ENCODE data around the gene SLC7A6OS.

DNA sequence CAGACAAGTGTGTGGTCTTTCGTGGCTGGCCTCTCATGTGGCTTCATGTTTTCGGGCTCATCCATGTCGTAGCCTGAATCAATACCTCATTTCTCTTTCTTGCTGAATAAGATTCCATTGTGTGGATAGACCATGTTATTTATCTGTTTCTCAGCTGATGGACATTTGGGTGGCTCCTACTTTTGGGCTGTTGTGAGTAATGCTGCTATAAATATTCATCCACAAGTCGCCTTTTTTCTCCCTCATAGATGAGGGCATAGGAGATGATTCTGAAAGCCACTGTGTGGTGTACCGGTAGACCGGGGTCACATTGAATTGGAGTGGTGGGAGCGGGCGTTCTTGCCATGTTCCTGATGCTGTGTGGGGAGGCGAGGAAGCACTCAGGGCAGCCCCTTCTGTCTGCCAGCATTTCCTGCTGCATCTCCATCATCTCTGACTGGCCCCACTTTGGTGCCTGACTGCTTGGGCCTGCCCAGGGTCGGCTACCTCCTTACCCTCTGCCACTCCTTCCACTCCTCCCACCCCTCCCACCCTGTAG lies 40.1 kb upstream of the SLC7A6OS start:
- TF ChIP-seq, protein P1, sequence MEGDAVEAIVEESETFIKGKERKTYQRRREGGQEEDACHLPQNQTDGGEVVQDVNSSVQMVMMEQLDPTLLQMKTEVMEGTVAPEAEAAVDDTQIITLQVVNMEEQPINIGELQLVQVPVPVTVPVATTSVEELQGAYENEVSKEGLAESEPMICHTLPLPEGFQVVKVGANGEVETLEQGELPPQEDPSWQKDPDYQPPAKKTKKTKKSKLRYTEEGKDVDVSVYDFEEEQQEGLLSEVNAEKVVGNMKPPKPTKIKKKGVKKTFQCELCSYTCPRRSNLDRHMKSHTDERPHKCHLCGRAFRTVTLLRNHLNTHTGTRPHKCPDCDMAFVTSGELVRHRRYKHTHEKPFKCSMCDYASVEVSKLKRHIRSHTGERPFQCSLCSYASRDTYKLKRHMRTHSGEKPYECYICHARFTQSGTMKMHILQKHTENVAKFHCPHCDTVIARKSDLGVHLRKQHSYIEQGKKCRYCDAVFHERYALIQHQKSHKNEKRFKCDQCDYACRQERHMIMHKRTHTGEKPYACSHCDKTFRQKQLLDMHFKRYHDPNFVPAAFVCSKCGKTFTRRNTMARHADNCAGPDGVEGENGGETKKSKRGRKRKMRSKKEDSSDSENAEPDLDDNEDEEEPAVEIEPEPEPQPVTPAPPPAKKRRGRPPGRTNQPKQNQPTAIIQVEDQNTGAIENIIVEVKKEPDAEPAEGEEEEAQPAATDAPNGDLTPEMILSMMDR (IDR thresholded peaks at IDR 0.05) = no peak
- TF ChIP-seq POLR2A (IDR thresholded peaks at IDR 0.05) = no peak
- TF ChIP-seq POLR2AphosphoS5 (IDR thresholded peaks at IDR 0.05) = no peak
